Left ventricle myocardium inferior (tissue), 1 donor: ENCODE results near the gene BCO1. TPM values are rescaled to one million over a fixed set of nuclear protein-coding genes. Genes with fewer than 3 reads are reported as not detected.

Experiments used
- DNase-seq: peaks from one replicate; pipeline ENCODE4 v3.0.0-alpha.2; 2020
- H3K27ac ChIP-seq: fragments of 200-600 bp; replicated peaks from 2 replicates; pipeline ENCODE4 v1.8.0; 2021
- H3K27me3 ChIP-seq: fragments of 200-600 bp; 2 replicates; pipeline ENCODE4 v1.8.0; 2021; ENCODE audit warnings: low read depth
- H3K36me3 ChIP-seq: fragments of 200-600 bp; 2 replicates; pipeline ENCODE4 v1.8.0; 2021
- H3K4me1 ChIP-seq: fragments of 200-600 bp; 2 replicates; pipeline ENCODE4 v1.8.0; 2021
- H3K4me3 ChIP-seq: fragments of 200-600 bp; 2 replicates; pipeline ENCODE4 v1.8.0; 2021; ENCODE audit warnings: mild to moderate bottlenecking, moderate library complexity
- H3K9me3 ChIP-seq: fragments of 200-600 bp; replicated peaks from 2 replicates; pipeline ENCODE4 v1.8.0; 2021
- CTCF ChIP-seq: fragments of 200-600 bp; IDR thresholded peaks from 2 replicates; pipeline ENCODE4 v1.8.0; 2021; ENCODE audit warnings: antibody characterized with exemption, mild to moderate bottlenecking, borderline replicate concordance
- intact Hi-C: fragments of 100-400 bp; cut with micrococcal nuclease; formaldehyde crosslinking; loops from one replicate; pipeline ENCODE4 v1.11.0; 2022
- total RNA-seq: library from RNA; stranded (reverse); fragmentation: NEBNext Ultra II Directional; extraction: Animal tissue kit (Norgen Biotek cat#: 25700); gene quantifications from one replicate; pipeline ENCODE4 v1.2.1, GENCODE V29; 2021
- donor health status: DM: no; HTN: yes; CAD: no; lungs with severe emphysema.

Gene BCO1
- total RNA-seq, 1 donor from 2014 or later = not detected

GRCh38 chr16:81243942-81244341, 5.5 kb downstream of the BCO1 start:
- Histone ChIP-seq H3K27ac (no peak overlapping the region), H3K4me1 (peaks cover 2% of the 10 kb centered on the region), H3K36me3 (no peaks in the 10 kb centered on the region), H3K4me3 (no peak overlapping the region), H3K27me3 (no peaks in the 10 kb centered on the region), H3K9me3 (no peaks in the 10 kb centered on the region)
- TF ChIP-seq CTCF = no peak
- intact Hi-C loops = no loop called here
- no peak for DNase-seq

GRCh38 chr16:81251871-81252270, 13.4 kb downstream of the BCO1 start:
- no peak for TF ChIP-seq CTCF
- no peak overlapping the region for H3K27ac ChIP-seq
- H3K4me3 ChIP-seq = no peak overlapping the region
- no peaks in the 10 kb centered on the region for H3K4me1 ChIP-seq
- no peaks in the 10 kb centered on the region for H3K36me3 ChIP-seq
- intact Hi-C loops = no loop called here
- H3K9me3 ChIP-seq = no peaks in the 10 kb centered on the region
- DNase-seq = no peak
- H3K27me3 ChIP-seq = no peaks in the 10 kb centered on the region

DNA sequence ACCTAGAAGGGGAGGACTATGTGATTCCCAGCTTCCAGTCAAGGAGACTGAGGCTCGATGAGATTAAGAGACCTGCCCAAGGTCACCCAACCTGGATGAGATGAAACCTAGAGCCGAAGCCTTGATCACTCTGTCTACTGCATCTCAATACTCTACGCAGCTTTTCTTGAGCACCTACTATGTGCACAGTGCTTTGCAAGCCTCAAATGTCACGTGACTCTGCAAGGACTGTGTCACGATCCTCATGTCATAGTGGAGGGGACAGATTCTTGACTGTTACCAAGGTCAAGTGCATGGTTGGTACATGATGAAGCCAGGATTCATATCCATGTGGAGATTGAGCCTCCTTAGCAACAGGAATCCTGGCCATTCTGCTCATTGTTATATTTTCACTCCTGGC, 14.7 kb downstream of the BCO1 start:
- TF ChIP-seq CTCF = no peak
- no peak overlapping the region for H3K27ac ChIP-seq
- intact Hi-C loops = no loop called here

DNA sequence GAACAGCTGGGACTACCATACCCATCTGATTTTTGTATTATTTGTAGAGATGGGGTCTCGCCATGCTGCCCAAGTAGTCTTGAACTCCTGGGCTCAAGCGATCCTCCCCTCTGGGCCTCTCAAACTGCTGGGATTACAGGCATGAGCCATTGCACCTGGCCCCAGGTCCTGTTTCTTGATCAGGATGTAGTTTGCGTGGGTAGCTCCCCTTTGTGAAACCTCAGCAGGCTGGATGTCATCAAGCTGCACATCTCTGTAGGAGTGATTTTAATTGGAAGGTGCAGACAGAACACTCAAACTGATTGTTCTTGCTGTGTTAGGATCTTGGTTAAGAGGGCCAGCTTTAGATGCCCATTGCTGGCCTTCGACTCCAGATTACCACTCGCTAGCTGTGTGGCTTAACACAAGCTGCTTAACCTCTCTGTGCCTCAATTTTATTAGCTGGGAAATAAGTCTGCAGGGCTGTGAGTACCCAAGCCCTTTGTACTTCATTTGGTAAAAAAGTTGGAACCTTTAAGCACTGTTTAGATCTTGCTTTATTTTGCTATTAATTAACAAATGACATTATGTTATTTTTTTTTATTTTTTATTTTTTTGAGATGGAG, 16.5 kb downstream of the BCO1 start:
- intact Hi-C loops = no loop called here
- H3K4me3 ChIP-seq = no peak overlapping the region
- no peaks in the 10 kb centered on the region for H3K9me3 ChIP-seq
- DNase-seq = no peak
- H3K4me1 ChIP-seq = no peaks in the 10 kb centered on the region
- no peaks in the 10 kb centered on the region for H3K36me3 ChIP-seq
- no peaks in the 10 kb centered on the region for H3K27me3 ChIP-seq
- TF ChIP-seq CTCF = no peak
- no peak overlapping the region for H3K27ac ChIP-seq

More for the DNA sequence above, 14.7 kb downstream of the BCO1 start:
- Histone ChIP-seq H3K4me3 (no peak overlapping the region), H3K36me3 (no peaks in the 10 kb centered on the region), H3K27me3 (no peaks in the 10 kb centered on the region), H3K4me1 (no peaks in the 10 kb centered on the region), H3K9me3 (no peaks in the 10 kb centered on the region)
- no peak for DNase-seq

DNA sequence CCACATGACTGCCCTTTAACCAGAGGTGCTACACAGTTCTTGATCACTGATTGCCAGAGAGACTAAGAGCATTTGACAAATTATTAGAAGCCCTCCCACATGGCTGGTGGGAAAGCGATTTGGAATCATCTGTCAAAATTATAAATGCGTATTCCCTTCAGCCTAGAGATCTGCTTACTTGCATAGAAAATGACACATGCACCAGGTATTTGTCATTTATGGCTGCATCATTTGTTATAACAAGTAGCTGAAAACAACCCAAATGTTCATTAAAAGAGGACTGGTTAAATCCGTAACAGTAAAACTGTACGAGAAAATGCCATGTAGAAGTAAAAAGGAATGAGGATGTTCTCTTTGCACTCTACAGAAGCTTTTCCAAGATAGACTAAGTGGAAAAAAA, 21.4 kb downstream of the BCO1 start:
- no peak overlapping the region for H3K27ac ChIP-seq
- H3K36me3 ChIP-seq = no peaks in the 10 kb centered on the region
- H3K9me3 ChIP-seq = no peaks in the 10 kb centered on the region
- DNase-seq = no peak
- TF ChIP-seq CTCF = no peak
- no peak overlapping the region for H3K4me3 ChIP-seq
- H3K4me1 ChIP-seq = peaks cover 7% of the 10 kb centered on the region
- intact Hi-C loops = no loop called here
- H3K27me3 ChIP-seq = no peaks in the 10 kb centered on the region
